Astrocyte (in vitro differentiated cells and primary cell): ENCODE measurements around the gene WNT7B.

Source experiments
- CTCF ChIP-seq: IDR thresholded peaks from 2 replicates; pipeline ENCODE4 v1.5.1; 2011; ENCODE audit warnings: low read depth, mild to moderate bottlenecking, inconsistent platforms, low read length, moderate library complexity; ENCODE audit not compliant: insufficient read depth
- EZH2 ChIP-seq: IDR thresholded peaks from 2 replicates; pipeline ENCODE4 v1.6.1; 2012; ENCODE audit warnings: mild to moderate bottlenecking, low read length, inconsistent platforms; ENCODE audit not compliant: insufficient read depth

- TF ChIP-seq EZH2 (no peak), CTCF (no peak)
Observed at GRCh38 chr22:45922256-45922655, 54.7 kb downstream of the WNT7B start.
